AG04450 (cell line): ENCODE results near the gene SHOX. TPM values are rescaled to one million over a fixed set of nuclear protein-coding genes. Genes with fewer than 3 reads are reported as not detected.

Source experiments
- CTCF ChIA-PET: fragments of 300-600, 350-600 bp; formaldehyde crosslinking; extraction: SDS; loops from one replicate; lab custom pipeline; 2022; ENCODE audit warnings: antibody characterized with exemption, inconsistent platforms; lab: Charles Lee
- POLR2A ChIA-PET: fragments of 350-600 bp; formaldehyde crosslinking; extraction: SDS; loops from one replicate; lab custom pipeline; 2021; ENCODE audit warnings: antibody characterized with exemption, inconsistent platforms; lab: Yijun Ruan, JAX
- DNase-seq: peaks from one replicate; pipeline ENCODE4 v3.0.0-alpha.2; 2011; ENCODE audit warnings: low read depth, low spot score
- H3K27ac ChIP-seq: one replicate; pipeline ENCODE4 v1.5.1; 2012; ENCODE audit warnings: low read depth, low read length, control low read depth
- H3K27me3 ChIP-seq: one replicate; pipeline ENCODE4 v1.6.0; 2012; ENCODE audit warnings: low read length; ENCODE audit not compliant: control insufficient read depth, insufficient read depth
- H3K4me3 ChIP-seq: 2 replicates; pipeline ENCODE4 v1.5.1; 2011; ENCODE audit warnings: mild to moderate bottlenecking, low read depth, low read length, control low read depth
- H3K9me3 ChIP-seq: 2 replicates; pipeline ENCODE4 v1.5.1; 2012; ENCODE audit warnings: low read length; ENCODE audit not compliant: control insufficient read depth, insufficient read depth
- polyA plus RNA-seq: library from polyadenylated mRNA; depleted of rRNA; stranded (reverse); fragments of >200 nt; gene quantifications from 2 replicates; pipeline ENCODE4 v1.2.3, GENCODE V29; 2011
- TF ChIP-seq, protein P1 (sequence below): IDR thresholded peaks from 2 replicates; pipeline ENCODE4 v1.5.1; 2011; ENCODE audit warnings: low read depth, low read length, control low read depth, inconsistent platforms

The SHOX gene
- polyA plus RNA-seq, 1 experiment: not detected

GRCh38 chrX:675955-676295, 45.3 kb downstream of the SHOX start:
- ChIA-PET CTCF (no interaction called here), POLR2A (no interaction called here)
- H3K9me3 ChIP-seq: peaks cover 81% of the 10 kb centered on the region
- H3K27me3 ChIP-seq: no peaks in the 10 kb centered on the region
- DNase-seq: no peak
- TF ChIP-seq, protein P1, sequence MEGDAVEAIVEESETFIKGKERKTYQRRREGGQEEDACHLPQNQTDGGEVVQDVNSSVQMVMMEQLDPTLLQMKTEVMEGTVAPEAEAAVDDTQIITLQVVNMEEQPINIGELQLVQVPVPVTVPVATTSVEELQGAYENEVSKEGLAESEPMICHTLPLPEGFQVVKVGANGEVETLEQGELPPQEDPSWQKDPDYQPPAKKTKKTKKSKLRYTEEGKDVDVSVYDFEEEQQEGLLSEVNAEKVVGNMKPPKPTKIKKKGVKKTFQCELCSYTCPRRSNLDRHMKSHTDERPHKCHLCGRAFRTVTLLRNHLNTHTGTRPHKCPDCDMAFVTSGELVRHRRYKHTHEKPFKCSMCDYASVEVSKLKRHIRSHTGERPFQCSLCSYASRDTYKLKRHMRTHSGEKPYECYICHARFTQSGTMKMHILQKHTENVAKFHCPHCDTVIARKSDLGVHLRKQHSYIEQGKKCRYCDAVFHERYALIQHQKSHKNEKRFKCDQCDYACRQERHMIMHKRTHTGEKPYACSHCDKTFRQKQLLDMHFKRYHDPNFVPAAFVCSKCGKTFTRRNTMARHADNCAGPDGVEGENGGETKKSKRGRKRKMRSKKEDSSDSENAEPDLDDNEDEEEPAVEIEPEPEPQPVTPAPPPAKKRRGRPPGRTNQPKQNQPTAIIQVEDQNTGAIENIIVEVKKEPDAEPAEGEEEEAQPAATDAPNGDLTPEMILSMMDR: no peak
- H3K27ac ChIP-seq: no peak overlapping the region
- no peak overlapping the region for H3K4me3 ChIP-seq

- TF ChIP-seq, protein P1: no peak
- H3K27ac ChIP-seq: no peak overlapping the region
- CTCF ChIA-PET: no interaction called here
- H3K27me3 ChIP-seq: no peaks in the 10 kb centered on the region
- no peak overlapping the region for H3K4me3 ChIP-seq
- peaks cover 78% of the 10 kb centered on the region for H3K9me3 ChIP-seq
- POLR2A ChIA-PET: no interaction called here
- DNase-seq: no peak
Observed at GRCh38 chrX:677376-677775, 46.8 kb downstream of the SHOX start.

DNA sequence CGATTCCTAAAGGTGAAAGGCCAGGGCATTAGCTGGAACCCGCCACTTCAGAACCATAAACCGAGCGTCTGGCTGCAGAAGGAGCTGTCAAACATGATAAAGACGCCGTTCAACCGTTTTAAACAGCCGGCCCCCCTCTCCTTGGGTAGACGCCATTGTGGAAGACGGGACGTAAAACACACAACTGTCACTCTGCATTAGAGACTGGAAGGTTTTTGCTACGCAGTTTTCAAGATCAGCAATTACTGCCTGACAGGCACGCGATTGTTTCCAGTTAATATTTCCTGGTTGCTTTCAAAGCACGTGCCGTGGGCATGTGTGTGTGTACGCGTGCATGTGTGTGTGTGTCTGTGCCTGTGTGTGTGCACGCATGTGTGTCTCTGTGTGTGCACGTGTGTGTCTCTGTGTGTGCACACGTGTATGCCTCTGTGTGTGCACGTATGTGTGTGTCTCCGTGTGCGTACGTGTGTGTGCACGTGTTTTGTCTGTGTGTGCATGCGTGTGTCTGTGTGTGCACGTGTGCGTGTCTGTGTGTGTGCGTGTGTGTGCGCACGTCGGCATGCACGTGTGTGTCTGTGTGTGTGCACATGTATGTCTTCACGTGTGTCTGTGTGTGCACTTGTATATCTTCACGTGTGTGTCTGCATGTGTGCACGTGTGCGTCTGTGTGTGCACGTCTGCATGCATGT, 48.8 kb downstream of the SHOX start:
- POLR2A ChIA-PET: no interaction called here
- CTCF ChIA-PET: no interaction called here
- no peaks in the 10 kb centered on the region for H3K27me3 ChIP-seq
- peaks cover 72% of the 10 kb centered on the region for H3K9me3 ChIP-seq
- H3K27ac ChIP-seq: no peak overlapping the region
- no peak overlapping the region for H3K4me3 ChIP-seq
- DNase-seq: no peak
- TF ChIP-seq, protein P1: no peak

DNA sequence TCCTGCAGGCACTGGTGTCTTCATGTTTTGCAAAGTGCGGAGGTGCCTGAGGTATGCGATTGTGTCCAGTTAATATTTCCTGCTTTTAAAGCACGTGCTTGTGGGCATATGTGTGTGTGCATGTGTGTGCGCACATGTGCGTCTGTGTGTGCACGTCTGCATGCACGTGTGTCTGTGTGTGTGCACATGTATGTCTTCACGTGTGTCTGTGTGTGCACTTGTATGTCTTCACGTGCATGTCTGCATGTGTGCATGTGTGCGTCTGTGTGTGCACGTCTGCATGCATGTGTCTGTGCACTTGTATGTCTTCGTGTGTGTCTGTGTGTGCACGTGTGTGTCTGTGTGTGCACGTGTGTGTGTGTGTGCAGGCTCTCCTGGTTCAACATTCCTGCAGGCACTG, 49.5 kb downstream of the SHOX start:
- Histone ChIP-seq H3K9me3 (peaks cover 66% of the 10 kb centered on the region), H3K27me3 (no peaks in the 10 kb centered on the region), H3K4me3 (no peak overlapping the region), H3K27ac (no peak overlapping the region)
- ChIA-PET CTCF (no interaction called here), POLR2A (no interaction called here)
- TF ChIP-seq, protein P1: no peak
- no peak for DNase-seq

- H3K9me3 ChIP-seq: peaks cover 57% of the 10 kb centered on the region
- H3K27me3 ChIP-seq: no peaks in the 10 kb centered on the region
- POLR2A ChIA-PET: no interaction called here
- DNase-seq: no peak
- CTCF ChIA-PET: no interaction called here
- H3K27ac ChIP-seq: no peak overlapping the region
- no peak overlapping the region for H3K4me3 ChIP-seq
- TF ChIP-seq, protein P1: no peak
Observed at GRCh38 chrX:681989-682388, 51.4 kb downstream of the SHOX start.
